Islet precursor cell (in vitro differentiated cells): ENCODE results near the gene IQSEC1.

Source experiments
- DNase-seq: peaks from one replicate; pipeline ENCODE4 v3.0.0-alpha.2; 2018

Gene IQSEC1

DNA sequence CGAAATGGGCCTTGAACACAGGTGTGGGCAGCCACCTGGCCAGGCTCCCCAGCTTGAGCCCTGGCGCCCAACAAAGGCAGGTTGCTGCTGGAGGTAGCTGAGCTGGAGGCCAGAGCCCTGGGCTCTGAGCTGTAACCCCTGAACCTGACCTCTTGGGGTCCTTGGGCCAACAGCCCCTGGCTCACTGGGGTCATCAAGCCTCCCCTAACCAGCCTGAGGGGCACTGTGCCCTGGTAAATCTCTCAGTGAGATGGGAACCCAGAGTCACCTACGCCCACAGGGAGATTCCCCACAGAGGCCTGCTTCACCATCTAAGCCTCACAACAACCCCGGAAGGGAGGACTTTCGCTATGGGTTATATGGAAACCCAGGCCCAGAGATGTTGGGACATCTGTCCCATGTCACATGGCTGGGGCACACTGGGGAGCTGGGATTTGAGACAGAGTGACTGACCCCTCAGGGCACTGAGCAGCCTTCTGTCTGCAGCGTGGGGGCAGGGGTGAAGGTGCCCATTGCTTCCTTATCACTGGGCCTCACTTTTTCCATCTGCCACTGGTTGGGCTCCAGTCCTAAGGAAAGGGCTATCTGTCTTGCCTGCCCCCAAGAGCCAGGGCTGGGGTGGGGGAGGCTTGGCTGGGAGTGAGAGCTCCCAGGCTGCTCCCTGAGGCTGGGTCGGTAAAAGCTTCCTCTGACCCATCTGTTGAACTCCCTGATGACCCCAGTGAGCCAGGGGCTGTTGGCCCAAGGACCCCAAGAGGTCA is 59.1 kb downstream of the IQSEC1 start:
- DNase-seq = no peak

DNA sequence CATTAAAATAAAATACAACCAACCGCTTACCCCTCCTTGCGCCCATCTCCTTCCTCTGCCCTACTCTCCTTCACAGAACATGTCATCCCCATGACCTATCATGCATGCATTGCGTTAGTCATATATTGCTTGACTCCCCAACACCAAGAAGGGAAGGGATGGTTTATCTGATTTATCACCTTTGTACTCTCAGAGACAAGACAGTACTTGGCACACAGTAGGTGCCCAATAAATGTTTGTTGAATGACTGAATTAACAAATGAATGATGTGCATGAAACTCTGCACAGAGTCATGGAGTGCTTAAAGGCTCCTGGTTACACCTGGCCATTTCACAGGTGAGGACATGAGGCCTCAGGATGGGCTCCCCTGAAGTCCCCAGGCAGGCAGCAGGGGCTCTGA is 59.7 kb downstream of the IQSEC1 start:
- no peak for DNase-seq

DNA sequence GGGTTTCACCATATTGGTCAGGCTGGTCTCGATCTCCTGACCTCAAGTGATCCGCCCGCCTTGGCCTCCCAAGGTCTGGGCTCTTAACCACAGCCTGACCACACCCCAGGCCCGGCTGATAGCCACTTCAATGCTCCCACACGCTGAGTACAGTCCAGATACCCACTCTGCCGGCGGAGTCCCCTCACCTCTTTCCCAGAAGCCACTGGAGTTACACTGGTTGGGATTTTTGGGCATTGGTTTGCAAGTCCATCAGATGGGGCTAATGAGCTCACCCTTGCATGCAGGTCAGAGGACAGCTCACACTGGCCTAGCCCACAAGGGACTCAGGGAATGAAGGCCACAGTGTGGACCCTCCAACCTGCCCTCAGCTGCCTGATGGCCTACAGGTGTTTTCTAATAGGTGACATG is 60.1 kb downstream of the IQSEC1 start:
- no peak for DNase-seq

DNA sequence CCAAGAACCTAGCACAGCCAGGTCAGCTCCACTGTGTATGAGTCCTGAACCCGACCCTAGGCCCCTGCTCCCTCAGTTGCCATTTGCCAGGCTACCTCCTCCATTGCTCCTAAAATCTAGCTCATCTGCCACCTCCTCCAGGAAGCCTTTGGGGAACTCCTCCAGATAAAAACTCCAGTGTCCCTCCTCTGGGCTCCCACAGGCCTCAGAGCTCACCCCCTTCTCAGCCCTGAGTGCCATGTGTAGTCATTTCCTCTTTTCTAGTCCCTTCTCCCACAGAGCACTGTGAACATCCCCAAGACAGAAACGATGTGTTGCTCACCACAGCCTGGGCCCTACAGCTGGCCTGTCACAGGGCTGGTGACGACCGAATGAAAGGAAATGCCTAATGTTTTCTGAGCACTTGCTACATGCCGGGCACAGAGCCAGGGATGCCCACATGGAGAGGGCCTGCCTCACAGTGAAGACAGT is 61.0 kb downstream of the IQSEC1 start:
- no peak for DNase-seq

DNA sequence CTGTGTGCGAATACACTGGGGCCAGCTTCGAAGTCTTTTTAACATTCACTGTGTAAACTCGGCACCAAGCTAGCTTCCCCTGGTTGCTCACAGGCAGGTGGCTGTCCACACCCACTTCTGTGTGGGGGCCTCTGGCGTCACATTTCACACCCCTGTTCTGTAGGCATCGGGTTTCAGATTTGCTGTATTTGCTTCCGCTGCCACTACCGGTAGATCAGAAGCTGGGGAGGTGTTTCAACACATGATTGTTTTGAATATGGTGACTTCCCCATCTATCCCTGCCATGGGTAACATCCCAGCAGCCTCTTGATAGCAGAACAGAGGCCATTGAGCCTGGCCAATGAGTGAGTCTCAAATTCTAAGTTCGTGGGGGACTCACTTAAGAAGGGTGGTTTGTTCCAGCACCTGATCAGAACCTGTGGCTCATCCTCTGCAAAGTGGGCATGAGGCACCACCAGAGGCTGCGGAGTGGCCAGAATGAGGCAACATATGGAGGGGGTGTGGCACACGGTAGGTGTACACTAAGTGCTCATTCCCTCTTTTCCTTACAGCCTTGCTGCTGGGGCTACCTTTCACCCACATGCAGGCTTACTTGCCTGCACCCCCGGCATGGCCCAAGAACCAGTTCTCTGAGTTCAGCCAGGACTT is 61.5 kb downstream of the IQSEC1 start:
- DNase-seq = no peak

DNA sequence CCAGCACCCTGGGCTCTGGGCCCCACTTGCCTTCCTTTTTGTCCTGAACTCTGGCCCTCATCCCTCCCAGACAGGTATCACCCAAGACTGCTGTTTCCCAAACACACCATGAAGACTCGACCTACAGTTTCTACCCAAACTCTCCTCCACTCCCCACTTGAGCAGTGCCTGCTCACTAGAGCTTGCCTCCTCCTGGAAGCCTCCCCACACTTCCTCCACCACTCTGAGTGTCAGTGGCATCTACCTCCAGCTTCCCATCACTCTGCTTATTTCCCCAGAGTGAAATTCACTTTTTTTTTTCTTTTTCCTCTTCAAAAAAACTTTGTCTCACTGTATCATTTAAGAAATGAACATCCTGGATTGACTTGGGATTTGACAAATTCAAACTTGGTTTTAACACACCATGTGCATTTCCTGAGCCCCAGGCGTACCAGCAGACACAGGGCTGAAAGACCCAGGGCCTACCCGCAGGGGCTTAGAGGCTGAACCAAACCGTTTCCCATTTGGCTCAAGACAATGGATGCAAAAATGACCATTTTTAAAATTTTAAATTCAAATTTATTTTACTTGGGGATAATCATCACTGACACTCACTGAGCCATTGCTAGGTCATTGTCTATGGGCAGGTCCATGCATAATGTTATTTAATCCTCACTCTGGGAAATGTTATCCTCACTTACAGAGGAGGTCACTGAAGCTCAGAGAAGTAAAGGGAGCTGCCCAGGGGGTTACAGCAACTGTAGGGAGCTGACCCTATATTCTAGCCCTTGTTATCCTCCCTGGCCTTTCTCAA is 62.3 kb downstream of the IQSEC1 start:
- DNase-seq = no peak

DNA sequence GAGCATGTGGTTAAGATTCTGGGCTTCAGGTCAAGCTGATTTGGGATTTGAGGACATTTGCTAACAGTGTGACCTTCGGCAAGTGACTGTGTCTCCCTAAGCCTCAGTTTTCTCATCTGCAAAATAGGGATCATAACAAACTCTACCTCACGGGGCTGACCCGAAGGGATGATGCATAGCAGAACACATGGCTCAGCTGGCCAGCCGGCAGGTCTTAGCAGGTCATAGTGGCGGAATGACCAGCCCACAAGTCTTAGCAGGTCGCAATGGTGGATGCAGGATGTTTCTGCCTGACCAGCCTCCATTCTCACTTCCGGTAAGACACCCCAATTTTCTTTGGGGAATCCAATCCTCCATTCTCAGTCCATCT is 63.3 kb downstream of the IQSEC1 start:
- DNase-seq = no peak

DNA sequence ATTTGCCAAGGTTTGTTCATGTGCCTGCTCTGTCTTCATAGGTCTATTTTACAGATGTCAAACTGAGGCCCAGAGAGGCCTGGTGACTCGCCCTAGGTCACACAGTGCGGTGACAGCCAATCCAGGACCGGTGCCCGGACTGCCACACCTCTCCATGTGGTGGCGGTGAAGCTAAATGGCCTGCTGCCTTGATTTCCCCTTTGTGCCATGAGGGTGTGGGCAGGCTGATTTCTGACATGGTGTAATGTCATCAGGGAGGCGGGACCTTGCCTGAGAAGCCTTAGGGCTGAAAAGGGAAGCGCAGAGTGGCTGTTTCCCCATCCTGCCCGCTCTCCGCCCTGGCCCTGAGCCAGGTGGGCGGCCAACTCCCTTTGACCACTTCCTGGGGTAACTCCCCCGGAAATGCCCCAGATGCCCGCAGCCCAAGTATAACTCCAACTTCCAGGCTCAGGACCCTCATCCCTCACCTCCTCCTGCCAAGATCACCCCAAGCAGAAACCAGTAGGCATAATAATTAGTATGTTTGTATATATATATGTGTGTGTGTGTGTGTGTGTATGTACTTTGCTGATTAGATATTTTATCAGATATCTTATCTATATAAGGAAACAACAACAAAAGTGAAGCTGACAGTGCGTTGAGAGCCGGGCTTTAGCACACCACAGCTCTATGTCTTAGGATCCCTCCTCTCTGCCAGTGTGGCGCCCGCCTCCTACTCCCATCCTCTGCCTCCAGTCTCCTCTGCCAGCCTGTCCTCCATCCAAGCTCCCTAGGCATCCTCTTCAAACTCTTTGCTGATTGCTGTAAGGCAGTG is 63.9 kb downstream of the IQSEC1 start:
- DNase-seq = no peak

DNA sequence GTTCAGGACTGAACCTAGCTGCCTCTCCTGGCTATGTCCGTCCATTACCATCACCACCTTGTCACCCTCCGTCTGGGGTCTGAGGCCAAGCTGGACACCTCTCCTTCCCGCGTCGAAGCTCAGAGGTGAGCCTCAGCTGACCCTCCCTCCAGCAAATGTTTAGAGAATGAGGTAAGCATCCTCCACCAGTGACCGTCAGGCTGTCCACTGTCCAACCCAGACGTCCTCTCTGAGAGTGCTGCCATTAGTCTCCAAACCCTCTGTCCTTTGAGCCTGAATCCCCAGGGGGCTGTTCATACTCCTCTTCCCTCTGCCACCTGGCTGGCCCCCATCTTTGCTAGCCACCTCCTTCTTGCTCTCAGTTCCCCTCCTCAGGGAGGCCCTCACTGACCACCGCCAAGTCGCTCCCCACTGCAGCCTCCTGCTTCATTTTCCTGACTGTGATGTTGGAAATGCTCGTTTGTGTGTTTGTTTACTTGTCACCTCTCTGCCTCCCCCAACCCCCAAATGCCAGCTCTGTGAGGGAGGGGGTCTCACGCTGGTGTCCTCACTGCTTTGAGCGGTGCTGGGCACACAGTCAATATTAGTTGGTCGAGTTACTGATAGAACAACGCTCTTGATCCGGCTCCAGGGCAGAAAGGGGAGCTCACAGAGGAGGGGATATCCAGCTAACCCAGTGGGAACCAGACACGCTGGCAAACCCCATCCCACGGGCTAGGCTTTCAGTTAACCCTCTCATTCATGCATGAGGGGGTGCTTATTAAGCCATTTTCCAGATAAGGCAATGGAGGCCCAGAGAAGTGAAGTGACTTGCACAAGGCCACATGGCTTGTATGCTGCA is 64.9 kb downstream of the IQSEC1 start:
- peak; percentile 77 for DNase-seq

DNA sequence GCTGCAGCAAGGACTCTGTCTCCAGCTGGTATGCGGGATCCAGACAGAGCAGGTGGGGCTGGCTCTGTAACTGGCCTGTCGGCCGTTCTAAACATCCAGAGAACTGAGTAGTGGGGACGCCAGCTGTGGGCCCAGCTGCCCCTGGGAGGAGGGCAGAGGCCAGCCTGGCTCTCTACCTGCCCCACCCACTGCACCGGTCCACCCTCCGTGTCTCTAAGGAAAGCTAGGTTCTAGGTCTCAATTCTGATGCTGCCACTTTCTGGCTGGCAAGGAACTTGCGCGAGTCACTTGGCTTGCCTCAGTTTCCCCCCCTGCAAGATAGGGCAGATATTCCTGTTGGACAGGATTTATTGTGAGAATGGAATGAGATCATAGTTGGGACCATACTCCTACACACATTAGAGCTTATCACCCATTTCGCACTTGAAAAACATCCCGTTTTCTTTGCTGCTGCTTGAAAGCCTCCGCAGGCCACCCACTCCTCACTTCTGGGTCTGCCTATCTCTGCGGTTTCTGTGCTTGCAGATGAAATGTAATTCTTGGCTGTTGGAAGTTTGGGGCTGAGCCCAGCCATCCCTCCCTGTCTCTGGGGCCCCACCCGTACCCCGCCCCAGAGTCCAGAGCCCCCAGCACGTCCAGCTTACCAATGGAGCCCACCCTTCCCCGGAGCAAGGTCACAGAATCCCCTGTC is 65.8 kb downstream of the IQSEC1 start:
- DNase-seq = no peak

DNA sequence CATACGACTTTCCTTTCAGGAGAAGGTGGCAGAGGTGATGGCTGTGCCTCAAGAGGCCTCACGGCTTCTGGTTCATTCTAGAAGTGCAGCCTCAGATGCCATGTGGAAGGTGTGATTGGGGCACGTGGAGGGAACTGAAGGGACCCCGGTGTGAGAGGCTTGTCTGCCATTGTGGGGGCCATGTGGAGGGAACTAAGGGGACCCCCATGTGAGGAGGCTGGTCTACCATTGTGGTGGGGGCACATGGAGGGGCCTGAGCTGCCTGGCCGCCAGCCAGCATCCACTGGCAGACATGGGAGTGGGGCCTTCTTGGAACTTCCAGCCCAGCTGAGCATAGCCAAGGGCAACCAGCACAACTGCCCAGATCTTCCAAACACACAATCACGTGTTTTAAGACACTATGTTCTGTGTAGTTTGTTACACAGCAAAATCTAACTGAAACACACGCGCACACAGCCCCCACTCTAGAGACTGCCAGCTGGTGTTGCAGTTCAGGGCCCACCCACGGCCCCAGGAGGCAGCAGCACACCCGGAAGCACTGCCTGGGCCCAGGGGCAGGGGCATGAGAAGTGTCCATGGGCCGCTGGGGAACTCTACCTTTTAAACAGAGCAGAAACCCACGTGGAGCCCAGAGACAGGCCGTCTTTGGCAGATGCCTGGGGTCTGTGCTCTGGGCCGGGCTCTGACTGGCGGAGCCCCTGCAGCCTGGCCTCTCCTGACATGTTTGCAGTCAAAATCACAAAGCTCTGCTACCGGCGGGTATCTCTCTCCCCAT is 66.8 kb downstream of the IQSEC1 start:
- no peak for DNase-seq

DNA sequence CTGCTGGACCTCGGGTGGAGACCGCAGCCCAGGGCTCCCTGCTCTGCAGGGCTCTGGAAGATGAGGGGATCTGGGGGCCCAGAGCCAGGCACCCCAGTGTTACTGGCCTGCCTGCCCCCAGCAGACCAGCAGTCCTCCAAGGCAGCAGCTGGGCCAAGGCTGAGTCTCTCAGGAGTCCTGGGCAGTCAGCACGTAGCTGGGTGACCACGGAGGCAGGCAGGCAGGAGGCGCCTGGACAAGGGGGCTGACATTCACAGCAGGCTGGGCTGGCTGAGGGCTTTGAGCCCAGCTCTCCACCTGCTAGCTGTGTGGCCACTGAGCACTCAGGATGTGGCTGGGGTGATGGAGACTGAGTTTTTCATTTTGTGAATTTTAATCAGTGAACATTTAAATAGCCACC is 67.9 kb downstream of the IQSEC1 start:
- DNase-seq = no peak

DNA sequence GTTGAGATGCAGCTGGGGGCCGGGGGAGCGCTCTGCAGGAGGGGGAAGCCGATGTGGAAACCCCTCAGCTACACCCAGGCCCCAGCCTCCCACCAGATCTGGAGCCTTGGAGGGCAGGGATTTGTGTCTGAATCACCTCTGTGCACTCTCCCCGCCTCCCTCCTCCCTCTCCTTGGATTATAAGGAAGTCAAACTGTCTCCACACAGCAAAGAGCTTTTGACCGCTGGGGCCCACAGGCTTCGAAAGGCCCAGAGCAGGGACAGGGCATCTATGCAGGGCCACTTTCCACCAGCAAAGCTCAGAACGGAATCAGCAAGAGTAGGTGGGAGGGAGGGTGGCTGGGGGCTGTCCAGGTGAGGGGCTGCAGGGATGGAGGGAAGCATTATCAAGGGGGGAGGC is 68.9 kb downstream of the IQSEC1 start:
- no peak for DNase-seq

DNA sequence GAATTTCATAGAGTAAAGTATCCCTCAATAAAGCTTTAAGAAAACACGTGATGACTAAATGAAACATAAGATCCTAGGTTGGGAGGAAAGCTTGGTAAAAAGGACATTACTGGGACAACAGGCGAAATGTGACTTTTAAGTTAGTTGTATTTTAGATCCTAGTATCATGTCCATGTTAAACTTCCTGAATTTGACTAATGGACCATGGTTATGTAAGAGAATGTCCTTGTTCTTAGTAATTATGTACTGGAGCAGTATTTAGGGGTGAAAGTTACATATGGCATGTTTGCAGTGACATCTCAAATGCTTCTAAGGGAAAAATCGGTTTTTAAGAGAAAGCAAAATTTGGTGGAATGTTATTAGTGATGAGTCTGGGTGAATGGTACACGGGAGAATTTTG is 69.6 kb downstream of the IQSEC1 start:
- no peak for DNase-seq

DNA sequence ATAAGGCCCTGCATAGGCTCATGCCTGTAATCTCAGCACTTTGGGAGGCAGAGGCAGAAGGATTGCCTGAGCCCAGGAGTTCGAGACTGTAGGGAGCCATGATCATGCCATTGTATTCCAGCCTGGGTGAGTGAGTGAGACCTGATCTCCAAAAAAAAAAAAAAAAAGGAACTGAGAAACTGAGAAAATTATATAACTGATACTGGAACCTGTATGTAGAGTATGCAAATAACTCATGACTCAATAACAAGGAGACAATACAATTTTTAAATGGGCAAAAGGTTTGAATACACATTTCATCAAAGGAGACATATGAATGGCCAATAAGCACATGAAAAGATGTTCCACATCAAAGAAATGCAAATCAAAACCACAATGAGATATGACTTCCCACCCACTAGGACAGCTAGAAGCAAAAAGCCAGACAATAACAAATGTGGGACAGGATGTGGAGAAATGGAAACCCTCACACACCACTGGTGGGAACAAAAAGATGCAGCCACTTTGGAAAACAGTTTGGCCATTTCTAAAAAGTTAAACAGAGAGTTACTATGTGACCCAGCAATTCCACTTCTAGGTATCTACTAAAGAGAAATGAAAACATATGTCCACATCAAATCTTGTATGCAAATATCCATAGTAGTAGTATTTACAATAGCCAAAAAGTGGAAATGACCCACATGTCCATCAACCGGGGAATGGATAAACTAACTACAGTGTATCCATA is 70.7 kb downstream of the IQSEC1 start:
- DNase-seq = no peak

DNA sequence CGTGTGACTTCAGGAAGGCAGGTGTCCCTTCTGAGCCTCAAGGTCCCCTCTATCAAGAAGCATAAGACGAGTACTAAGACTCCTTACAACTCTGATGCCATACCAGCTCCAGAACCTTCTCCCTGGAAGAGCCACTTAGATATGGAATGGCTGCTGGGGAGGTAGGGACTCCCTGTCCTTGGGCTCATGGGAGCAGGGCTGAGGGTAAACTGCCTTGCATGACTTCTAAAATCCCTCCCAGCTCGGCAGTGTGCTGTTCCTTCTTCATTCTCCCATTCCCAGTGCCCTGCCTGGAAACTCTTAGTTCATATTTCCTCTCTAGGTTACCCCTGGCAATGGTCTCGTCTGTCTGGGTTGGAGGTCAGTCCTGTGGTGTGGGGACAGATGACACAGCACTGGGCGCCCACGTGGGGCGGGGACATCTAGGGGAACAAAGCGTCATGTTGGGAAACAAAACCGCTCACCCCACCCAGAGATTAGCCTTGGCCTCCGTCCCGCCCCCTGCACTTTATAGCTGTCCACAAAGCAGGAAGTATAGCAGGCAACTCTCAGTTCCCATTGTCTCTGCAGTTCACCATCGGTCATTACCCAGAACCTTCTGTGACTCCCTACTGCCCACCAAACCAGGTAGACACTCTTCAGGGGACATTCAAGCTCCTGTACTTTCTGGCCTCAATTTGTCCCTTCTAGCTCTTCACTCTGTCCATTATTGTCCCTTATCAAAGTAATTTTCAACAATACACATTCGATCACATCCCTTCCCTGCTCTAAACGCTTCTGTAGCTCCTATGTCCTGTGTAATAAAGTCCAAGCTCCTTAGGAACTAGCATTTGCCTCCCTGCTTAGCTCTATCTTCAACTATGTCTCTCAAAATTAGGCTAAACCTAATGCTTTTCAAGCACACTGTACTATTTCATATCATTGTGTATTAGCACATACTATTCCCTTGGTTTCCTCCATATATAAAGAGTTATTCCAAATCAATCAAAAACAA is 73.8 kb downstream of the IQSEC1 start:
- DNase-seq = no peak

DNA sequence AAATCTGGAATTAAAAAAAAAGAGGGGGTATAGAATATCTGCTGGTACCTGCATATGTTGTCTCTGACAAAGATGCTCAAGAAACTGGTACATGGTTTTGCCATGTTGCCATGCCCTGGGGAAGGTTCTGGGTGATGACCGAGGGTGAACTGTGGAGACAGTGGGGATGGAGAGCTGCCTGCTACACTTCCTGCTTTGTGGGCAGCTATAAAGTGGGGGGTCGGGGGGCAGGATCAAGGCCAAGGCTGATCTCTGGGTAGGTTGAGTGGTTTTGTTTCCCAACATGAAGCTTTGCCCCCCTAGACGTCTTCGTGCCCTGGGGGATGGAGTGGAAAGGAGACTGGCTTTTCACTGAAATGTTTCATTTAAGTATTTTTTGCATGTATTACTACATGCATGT is 74.6 kb downstream of the IQSEC1 start:
- DNase-seq = no peak

DNA sequence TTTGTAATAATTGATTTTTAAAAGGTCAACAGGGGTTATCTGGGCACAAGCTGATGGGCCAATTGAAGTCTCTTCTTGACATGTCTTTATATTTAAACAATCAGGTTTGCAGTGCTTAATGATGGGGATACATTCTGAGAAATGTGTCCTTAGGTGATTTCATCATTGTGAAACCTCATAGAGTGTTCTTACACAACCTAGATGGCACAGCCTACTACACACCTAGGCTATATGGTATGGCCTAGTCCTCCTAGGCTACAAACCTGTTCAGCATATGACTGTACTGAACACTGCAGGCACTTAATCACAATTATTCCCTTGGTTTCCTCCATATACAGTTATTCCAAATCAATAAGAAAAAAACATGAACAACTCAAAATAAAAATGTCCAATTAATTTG is 75.8 kb downstream of the IQSEC1 start:
- DNase-seq = no peak

DNA sequence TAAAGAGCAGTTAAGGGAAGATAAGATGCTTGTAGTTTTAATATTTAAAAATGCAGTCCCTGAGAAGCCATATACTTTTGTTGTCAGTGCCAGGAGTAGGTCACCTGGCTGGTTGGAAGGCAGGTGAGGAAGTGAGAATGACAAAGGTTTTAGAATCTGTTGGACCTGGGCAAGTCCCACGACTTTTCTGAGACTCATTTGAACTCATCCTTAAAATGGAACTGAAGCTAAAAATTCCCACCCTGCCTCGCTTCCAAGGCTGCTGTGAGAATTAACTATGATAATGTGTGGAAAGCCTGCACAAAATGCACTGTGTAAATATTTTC is 77.1 kb downstream of the IQSEC1 start:
- DNase-seq = no peak
